Naive thymus-derived CD4-positive, alpha-beta T cell (primary cell): ENCODE measurements around the gene DGCR2. TPM values are rescaled to one million over a fixed set of nuclear protein-coding genes. Genes with fewer than 3 reads are reported as not detected.
A peak's percentile ranks its signal among the peaks of the same experiment; 100 is the strongest.

ENCODE experiments used
- ATAC-seq: fragments of 150-1000 bp; cut with Tn5 transposase; 2 replicates; pipeline ENCODE4 v1.10.0; 2021; ENCODE audit warnings: mild to moderate bottlenecking, moderate library complexity
- CTCF ChIA-PET: fragments of 350-600 bp; sonication (Branson Sonifier 250); formaldehyde crosslinking; loops from one replicate; lab custom pipeline; 2021; ENCODE audit warnings: antibody characterized with exemption; lab: Charles Lee
- POLR2A ChIA-PET: fragments of 350-600 bp; sonication (Branson Sonifier 250); formaldehyde crosslinking; loops from one replicate; lab custom pipeline; 2021; ENCODE audit warnings: antibody characterized with exemption, inconsistent platforms; lab: Charles Lee
- DNase-seq, 9 donors: peaks; one replicate each; pipeline versions ENCODE4 v3.0.0 to v3.0.0-alpha.2; 2020 to 2022; ENCODE audit warnings: mixed read lengths in 1 of 9
- H3K27ac ChIP-seq: one replicate; pipeline ENCODE4 v1.7.0; 2013; ENCODE audit warnings: mild to moderate bottlenecking, low read depth, low read length, moderate library complexity
- H3K27me3 ChIP-seq, 2 donors: one replicate each; pipeline ENCODE4 v1.7.0; 2013; ENCODE audit warnings: low read length in 2 of 2, mild to moderate bottlenecking in 2 of 2, moderate library complexity in 2 of 2; ENCODE audit not compliant: control insufficient read depth in 2 of 2, insufficient read depth in 2 of 2
- H3K36me3 ChIP-seq, 3 experiments: 1 replicate in 2 of 3; 2 replicates in 1 of 3; pipeline ENCODE4 v1.7.0; 2013; ENCODE audit warnings: low read length in 3 of 3, mild to moderate bottlenecking in 3 of 3, moderate library complexity in 1 of 3; ENCODE audit not compliant: insufficient read depth in 3 of 3, control insufficient read depth in 2 of 3
- H3K4me1 ChIP-seq, 2 donors: one replicate each; pipeline ENCODE4 v1.7.0; 2013; ENCODE audit warnings: low read length in 2 of 2, mild to moderate bottlenecking in 2 of 2, moderate library complexity in 1 of 2; ENCODE audit not compliant: control insufficient read depth in 2 of 2, insufficient read depth in 2 of 2
- H3K4me3 ChIP-seq: 2 replicates; pipeline ENCODE4 v1.7.0; 2013; ENCODE audit warnings: mild to moderate bottlenecking, low read length
- H3K9me3 ChIP-seq, 3 experiments: 1 replicate in 2 of 3; 2 replicates in 1 of 3; pipeline ENCODE4 v1.7.0; 2013; ENCODE audit warnings: low read length in 3 of 3; ENCODE audit not compliant: control insufficient read depth in 2 of 3
- H3K27ac Mint-ChIP-seq, 9 donors: one replicate each; pipeline ENCODE4 v1.8.0; 2020 to 2022; ENCODE audit warnings: mixed read lengths in 9 of 9, mild to moderate bottlenecking in 8 of 9, moderate library complexity in 5 of 9, inconsistent platforms in 2 of 9
- H3K27me3 Mint-ChIP-seq, 5 donors: one replicate each; pipeline ENCODE4 v1.8.0; 2021 to 2022; ENCODE audit warnings: mixed read lengths in 5 of 5, mild to moderate bottlenecking in 1 of 5
- H3K36me3 Mint-ChIP-seq, 5 donors: one replicate each; pipeline ENCODE4 v1.8.0; 2020 to 2022; ENCODE audit warnings: mixed read lengths in 5 of 5, mild to moderate bottlenecking in 3 of 5, inconsistent platforms in 1 of 5
- H3K4me1 Mint-ChIP-seq, 7 donors: one replicate each; pipeline ENCODE4 v1.8.0; 2020 to 2022; ENCODE audit warnings: mixed read lengths in 7 of 7, mild to moderate bottlenecking in 3 of 7, inconsistent platforms in 1 of 7
- H3K4me3 Mint-ChIP-seq, 10 donors: one replicate each; pipeline ENCODE4 v1.8.0; 2020 to 2022; ENCODE audit warnings: mild to moderate bottlenecking in 10 of 10, mixed read lengths in 10 of 10, moderate library complexity in 6 of 10, inconsistent platforms in 2 of 10
- H3K9me3 Mint-ChIP-seq, 11 donors: one replicate each; pipeline ENCODE4 v1.8.0; 2020 to 2022; ENCODE audit warnings: mixed read lengths in 11 of 11, mild to moderate bottlenecking in 4 of 11, inconsistent platforms in 1 of 11, moderate library complexity in 1 of 11
- intact Hi-C, 2 donors: fragments of 100-400 bp; cut with micrococcal nuclease; formaldehyde crosslinking; loops; one replicate each; pipeline ENCODE4 v1.15.1; 2023
- polyA plus RNA-seq, 2 donors: library from polyadenylated mRNA; unstranded; fragments of 300-500 nt; fragmentation: Illumina TruSeq; gene quantifications; one replicate each; pipeline ENCODE4 v1.2.3, GENCODE V29; 2021
- total RNA-seq, 6 experiments: library from RNA in 5 of 6; stranded (reverse) in 5 of 6; gene quantifications; 1 replicate in 5 of 6; 2 replicates in 1 of 6; pipeline ENCODE4 v1.2.3 and lab custom pipeline; 2021 to 2026

The DGCR2 gene
- total and polyA plus RNA-seq, 7 experiments from 2014 or later, result 38.8 to 81.9 (median 50.4) TPM

- Histone ChIP-seq H3K9me3 (no peaks in the 10 kb centered on the region), H3K4me3 (no peak overlapping the region), H3K4me1 (no peaks in the 10 kb centered on the region), H3K27me3 (no peaks in the 10 kb centered on the region), H3K27ac (no peak overlapping the region), H3K36me3 (peaks cover 0 to 99% (median 41%) of the 10 kb centered on the region in 3 experiments)
- ChIA-PET CTCF (no interaction called here), POLR2A (no interaction called here)
- DNase-seq (no peak), ATAC-seq (no peak)
- intact Hi-C loops, result loop anchor here in 1 of 2 donors (1.0 kb wide), 1 partner anchor 44 kb away; no protein-coding TSS in a partner anchor
- H3K9me3 Mint-ChIP-seq, result peaks cover 0 to 2% (median 0%) of the 10 kb centered on the region in 11 donors
- peaks cover 6 to 48% (median 12%) of the 10 kb centered on the region in 5 donors for H3K36me3 Mint-ChIP-seq
- H3K27ac Mint-ChIP-seq, result peak overlapping the region in 1 of 9 donors; percentile 52
- H3K27me3 Mint-ChIP-seq, result no peaks in the 10 kb centered on the region
- H3K4me3 Mint-ChIP-seq, result no peak overlapping the region
- peaks cover 0 to 1% (median 0%) of the 10 kb centered on the region in 7 donors for H3K4me1 Mint-ChIP-seq
These were observed 79.7 kb downstream of the DGCR2 start for GRCh38 chr22:19042285-19043120.

DNA sequence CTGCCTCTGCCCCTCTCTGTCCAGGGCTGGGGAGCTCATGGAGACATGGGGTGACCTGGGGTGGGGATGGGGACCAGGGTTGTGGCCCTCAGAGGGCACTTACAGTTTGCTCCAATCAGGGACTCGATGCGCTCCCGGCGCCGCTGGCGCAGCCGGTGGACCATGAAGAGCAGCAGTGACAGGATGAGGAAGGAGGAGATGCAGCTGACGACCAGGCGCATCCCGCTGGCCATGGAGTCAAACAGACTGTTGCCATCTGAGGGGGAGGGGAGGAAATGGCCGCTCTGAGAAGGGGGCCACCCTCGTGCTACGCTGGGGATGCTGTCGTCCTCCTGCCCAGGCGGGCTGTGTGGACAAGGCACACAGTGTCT lies 80.5 kb downstream of the DGCR2 start:
- intact Hi-C loops, result no loop called here
- H3K4me3 Mint-ChIP-seq, result no peak overlapping the region
- no peak overlapping the region for H3K27ac Mint-ChIP-seq
- H3K9me3 ChIP-seq, result no peaks in the 10 kb centered on the region
- H3K9me3 Mint-ChIP-seq, result peaks cover 0 to 2% (median 0%) of the 10 kb centered on the region in 11 donors
- H3K4me3 ChIP-seq, result no peak overlapping the region
- DNase-seq (no peak), ATAC-seq (no peak)
- H3K27ac ChIP-seq, result no peak overlapping the region
- peaks cover 5 to 45% (median 14%) of the 10 kb centered on the region in 5 donors for H3K36me3 Mint-ChIP-seq
- ChIA-PET CTCF (no interaction called here), POLR2A (no interaction called here)
- H3K4me1 Mint-ChIP-seq, result peaks cover 0 to 6% (median 0%) of the 10 kb centered on the region in 7 donors
- H3K27me3 Mint-ChIP-seq, result no peaks in the 10 kb centered on the region
- H3K36me3 ChIP-seq, result peaks cover 0 to 99% (median 33%) of the 10 kb centered on the region in 3 experiments
- no peaks in the 10 kb centered on the region for H3K27me3 ChIP-seq
- no peaks in the 10 kb centered on the region for H3K4me1 ChIP-seq

- no peak for DNase-seq
- ChIA-PET POLR2A (no interaction called here), CTCF (no interaction called here)
- peaks cover 5 to 40% (median 10%) of the 10 kb centered on the region in 5 donors for H3K36me3 Mint-ChIP-seq
- Histone ChIP-seq H3K4me1 (no peaks in the 10 kb centered on the region), H3K27me3 (no peaks in the 10 kb centered on the region), H3K9me3 (no peaks in the 10 kb centered on the region), H3K36me3 (peaks cover 0 to 94% (median 31%) of the 10 kb centered on the region in 3 experiments), H3K4me3 (no peak overlapping the region), H3K27ac (no peak overlapping the region)
- H3K9me3 Mint-ChIP-seq, result peaks cover 0 to 3% (median 0%) of the 10 kb centered on the region in 11 donors
- H3K4me3 Mint-ChIP-seq, result no peak overlapping the region
- no peak for ATAC-seq
- no peaks in the 10 kb centered on the region for H3K27me3 Mint-ChIP-seq
- intact Hi-C loops, result no loop called here
- peaks cover 0 to 6% (median 3%) of the 10 kb centered on the region in 7 donors for H3K4me1 Mint-ChIP-seq
- peak overlapping the region in 1 of 9 donors; percentile 12 for H3K27ac Mint-ChIP-seq
These were observed 81.1 kb downstream of the DGCR2 start for GRCh38 chr22:19040888-19041703.

DNA sequence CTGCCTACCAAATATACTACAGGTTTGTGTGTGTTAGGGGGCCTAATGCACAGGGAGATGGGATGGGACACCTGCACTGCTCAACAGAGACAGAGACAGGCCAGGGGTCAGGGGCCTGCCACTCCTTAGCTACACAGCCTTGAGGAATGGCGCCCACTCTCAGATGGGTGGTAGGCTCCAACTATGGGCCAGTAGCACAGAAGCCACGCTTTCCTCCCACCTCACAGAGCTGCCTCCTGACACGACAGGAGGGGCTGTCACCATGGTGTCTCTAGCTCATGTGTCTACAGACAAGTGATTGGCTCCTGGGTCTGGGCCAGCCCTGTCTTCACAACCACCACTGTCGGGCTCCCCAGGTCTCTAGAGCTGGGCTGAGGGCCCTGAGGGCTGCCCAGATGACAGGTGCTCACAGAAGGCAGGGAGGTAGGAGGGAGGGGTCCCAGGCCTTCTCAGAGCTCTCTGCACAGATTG lies 81.8 kb downstream of the DGCR2 start:
- intact Hi-C loops, result no loop called here
- H3K27ac Mint-ChIP-seq, result no peak overlapping the region
- DNase-seq (no peak), ATAC-seq (no peak)
- H3K4me3 ChIP-seq, result no peak overlapping the region
- no peak overlapping the region for H3K27ac ChIP-seq
- no peak overlapping the region for H3K4me3 Mint-ChIP-seq
- H3K27me3 Mint-ChIP-seq, result no peaks in the 10 kb centered on the region
- no peaks in the 10 kb centered on the region for H3K4me1 ChIP-seq
- peaks cover 0 to 8% (median 4%) of the 10 kb centered on the region in 7 donors for H3K4me1 Mint-ChIP-seq
- peaks cover 0 to 88% (median 31%) of the 10 kb centered on the region in 3 experiments for H3K36me3 ChIP-seq
- H3K36me3 Mint-ChIP-seq, result peaks cover 5 to 39% (median 9%) of the 10 kb centered on the region in 5 donors
- ChIA-PET CTCF (no interaction called here), POLR2A (no interaction called here)
- no peaks in the 10 kb centered on the region for H3K9me3 ChIP-seq
- H3K9me3 Mint-ChIP-seq, result peaks cover 0 to 3% (median 0%) of the 10 kb centered on the region in 11 donors
- no peaks in the 10 kb centered on the region for H3K27me3 ChIP-seq

DNA sequence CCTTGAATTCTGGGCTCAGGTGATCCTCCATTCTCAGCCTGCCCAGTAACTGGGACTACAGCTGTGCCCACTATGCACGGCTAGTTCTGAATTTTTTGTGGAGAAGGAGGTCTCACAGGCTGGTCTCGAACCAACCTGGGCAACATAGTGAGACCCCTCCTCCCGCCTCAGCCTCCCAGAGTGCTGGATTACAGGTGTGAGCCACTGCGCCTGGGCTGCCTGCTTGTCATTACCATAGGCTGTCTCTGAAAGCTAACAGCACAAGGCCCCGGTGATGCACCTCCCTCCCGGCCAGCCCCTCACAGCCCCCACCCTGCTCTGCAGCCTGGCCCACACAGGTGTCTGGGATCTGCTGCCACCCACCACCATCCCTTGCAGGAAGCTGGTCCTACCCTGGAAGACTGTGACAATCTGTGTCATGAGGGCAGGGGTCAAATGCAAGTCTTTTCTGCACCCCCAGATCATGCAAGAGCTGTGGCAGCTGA lies 82.4 kb downstream of the DGCR2 start:
- Mint-ChIP-seq H3K36me3 (peaks cover 0 to 33% (median 4%) of the 10 kb centered on the region in 5 donors), H3K27me3 (no peaks in the 10 kb centered on the region), H3K4me1 (peaks cover 0 to 8% (median 4%) of the 10 kb centered on the region in 7 donors), H3K9me3 (peaks cover 0 to 3% (median 0%) of the 10 kb centered on the region in 11 donors), H3K27ac (no peak overlapping the region), H3K4me3 (no peak overlapping the region)
- intact Hi-C loops, result no loop called here
- H3K9me3 ChIP-seq, result no peaks in the 10 kb centered on the region
- DNase-seq (no peak), ATAC-seq (no peak)
- H3K4me1 ChIP-seq, result no peaks in the 10 kb centered on the region
- POLR2A ChIA-PET, result no interaction called here
- H3K27me3 ChIP-seq, result no peaks in the 10 kb centered on the region
- no peak overlapping the region for H3K27ac ChIP-seq
- CTCF ChIA-PET, result no interaction called here
- peaks cover 0 to 82% (median 27%) of the 10 kb centered on the region in 3 experiments for H3K36me3 ChIP-seq
- no peak overlapping the region for H3K4me3 ChIP-seq

GRCh38 chr22:19039448-19039780 lies 82.8 kb downstream of the DGCR2 start:
- H3K9me3 Mint-ChIP-seq, result peaks cover 0 to 3% (median 0%) of the 10 kb centered on the region in 11 donors
- intact Hi-C loops, result no loop called here
- Histone ChIP-seq H3K36me3 (peaks cover 0 to 78% (median 23%) of the 10 kb centered on the region in 3 experiments), H3K4me3 (no peak overlapping the region), H3K27ac (no peak overlapping the region), H3K4me1 (no peaks in the 10 kb centered on the region), H3K27me3 (no peaks in the 10 kb centered on the region), H3K9me3 (no peaks in the 10 kb centered on the region)
- H3K27me3 Mint-ChIP-seq, result no peaks in the 10 kb centered on the region
- peaks cover 0 to 8% (median 4%) of the 10 kb centered on the region in 7 donors for H3K4me1 Mint-ChIP-seq
- H3K4me3 Mint-ChIP-seq, result no peak overlapping the region
- ChIA-PET POLR2A (no interaction called here), CTCF (no interaction called here)
- DNase-seq (no peak), ATAC-seq (no peak)
- peak overlapping the region in 1 of 9 donors; percentile 36 for H3K27ac Mint-ChIP-seq
- peaks cover 0 to 29% (median 4%) of the 10 kb centered on the region in 5 donors for H3K36me3 Mint-ChIP-seq
